ENCODE measurements around the gene EPOP.
A peak's percentile ranks its signal among the peaks of the same experiment; 100 is the strongest.

Gene EPOP

DNA sequence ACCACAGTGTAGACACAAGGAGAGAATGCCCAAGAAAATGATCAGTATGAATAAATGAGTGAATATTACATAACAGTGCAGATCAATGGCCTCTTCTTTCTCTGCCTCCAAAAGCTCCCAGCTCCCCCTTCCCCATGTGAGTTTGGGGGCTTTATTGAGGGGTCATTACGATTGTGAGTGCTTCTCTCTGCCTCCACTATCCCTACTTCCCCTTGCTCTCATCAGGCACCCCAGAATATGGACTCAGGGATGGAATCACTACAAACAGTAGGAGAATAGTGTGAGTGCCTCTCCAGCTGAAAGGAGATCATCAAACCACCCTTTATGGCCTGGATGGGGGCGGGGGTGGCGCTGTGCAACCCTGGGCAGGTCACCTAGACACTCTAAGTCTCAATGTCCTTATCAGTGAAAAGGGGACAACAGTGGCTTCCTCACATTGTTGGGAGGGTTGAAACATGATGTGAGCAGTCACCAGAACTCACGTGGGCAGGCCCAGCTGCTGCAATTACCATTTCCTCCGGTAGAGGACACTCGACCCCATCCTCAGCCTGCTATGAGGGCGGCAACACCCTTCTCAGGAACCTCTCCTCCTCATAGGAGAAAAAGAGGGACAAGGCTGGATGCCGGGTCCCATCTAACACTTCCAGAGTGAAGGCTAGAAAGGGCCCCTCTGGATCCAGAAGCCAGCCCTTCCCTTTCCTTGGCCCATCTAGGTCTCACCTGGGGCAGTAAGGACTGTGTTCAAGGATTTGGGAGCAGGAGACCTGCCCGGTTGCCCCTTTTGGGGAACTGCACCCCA, 2.1 kb upstream of the EPOP start:
- Histone ChIP-seq H4K20me1 (ENCODE audit: insufficient read depth, low read length, poor library complexity, severe bottlenecking) (peaks cover 7% of the 10 kb centered on the region), H3K36me3 (ENCODE audit: insufficient read depth, low read length) (no peaks in the 10 kb centered on the region), H3K9me3 (ENCODE audit: insufficient read depth, low read depth, low read length) (no peaks in the 10 kb centered on the region), H3K79me2 (ENCODE audit: insufficient read depth, low read length) (peaks cover 11% of the 10 kb centered on the region; the same call in 1 of the 2 replicates), H3K4me1 (ENCODE audit: insufficient read depth, low read length, poor library complexity, severe bottlenecking) (peaks cover 14% of the 10 kb centered on the region), H3K9me2 (replicated peaks; ENCODE audit: low read depth, low read length) (no peaks in the 10 kb centered on the region), H3F3A (ENCODE audit: low read depth) (no peaks in the 10 kb centered on the region), H3K9ac (ENCODE audit: low read depth, low read length, poor library complexity, severe bottlenecking) (no peak overlapping the region), H3K4me2 (ENCODE audit: low read depth, low read length, poor library complexity, severe bottlenecking) (peak overlapping the region; percentile 0), H3K27me3 (ENCODE audit: insufficient read depth, low read length, poor library complexity, severe bottlenecking) (no peaks in the 10 kb centered on the region), H3K4me3 (ENCODE audit: low read length, poor library complexity, severe bottlenecking) (no peak overlapping the region), H2AFZ (ENCODE audit: low read length) (peak overlapping the region; percentile 49)
- no peak for TF ChIP-seq EZH2phosphoT487 (IDR thresholded peaks at IDR 0.05; ENCODE audit: borderline replicate concordance)
- TF ChIP-seq, protein P1, sequence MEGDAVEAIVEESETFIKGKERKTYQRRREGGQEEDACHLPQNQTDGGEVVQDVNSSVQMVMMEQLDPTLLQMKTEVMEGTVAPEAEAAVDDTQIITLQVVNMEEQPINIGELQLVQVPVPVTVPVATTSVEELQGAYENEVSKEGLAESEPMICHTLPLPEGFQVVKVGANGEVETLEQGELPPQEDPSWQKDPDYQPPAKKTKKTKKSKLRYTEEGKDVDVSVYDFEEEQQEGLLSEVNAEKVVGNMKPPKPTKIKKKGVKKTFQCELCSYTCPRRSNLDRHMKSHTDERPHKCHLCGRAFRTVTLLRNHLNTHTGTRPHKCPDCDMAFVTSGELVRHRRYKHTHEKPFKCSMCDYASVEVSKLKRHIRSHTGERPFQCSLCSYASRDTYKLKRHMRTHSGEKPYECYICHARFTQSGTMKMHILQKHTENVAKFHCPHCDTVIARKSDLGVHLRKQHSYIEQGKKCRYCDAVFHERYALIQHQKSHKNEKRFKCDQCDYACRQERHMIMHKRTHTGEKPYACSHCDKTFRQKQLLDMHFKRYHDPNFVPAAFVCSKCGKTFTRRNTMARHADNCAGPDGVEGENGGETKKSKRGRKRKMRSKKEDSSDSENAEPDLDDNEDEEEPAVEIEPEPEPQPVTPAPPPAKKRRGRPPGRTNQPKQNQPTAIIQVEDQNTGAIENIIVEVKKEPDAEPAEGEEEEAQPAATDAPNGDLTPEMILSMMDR (conservative IDR thresholded peaks at IDR 0.05; ENCODE audit: low read length): peak; percentile 98

DNA sequence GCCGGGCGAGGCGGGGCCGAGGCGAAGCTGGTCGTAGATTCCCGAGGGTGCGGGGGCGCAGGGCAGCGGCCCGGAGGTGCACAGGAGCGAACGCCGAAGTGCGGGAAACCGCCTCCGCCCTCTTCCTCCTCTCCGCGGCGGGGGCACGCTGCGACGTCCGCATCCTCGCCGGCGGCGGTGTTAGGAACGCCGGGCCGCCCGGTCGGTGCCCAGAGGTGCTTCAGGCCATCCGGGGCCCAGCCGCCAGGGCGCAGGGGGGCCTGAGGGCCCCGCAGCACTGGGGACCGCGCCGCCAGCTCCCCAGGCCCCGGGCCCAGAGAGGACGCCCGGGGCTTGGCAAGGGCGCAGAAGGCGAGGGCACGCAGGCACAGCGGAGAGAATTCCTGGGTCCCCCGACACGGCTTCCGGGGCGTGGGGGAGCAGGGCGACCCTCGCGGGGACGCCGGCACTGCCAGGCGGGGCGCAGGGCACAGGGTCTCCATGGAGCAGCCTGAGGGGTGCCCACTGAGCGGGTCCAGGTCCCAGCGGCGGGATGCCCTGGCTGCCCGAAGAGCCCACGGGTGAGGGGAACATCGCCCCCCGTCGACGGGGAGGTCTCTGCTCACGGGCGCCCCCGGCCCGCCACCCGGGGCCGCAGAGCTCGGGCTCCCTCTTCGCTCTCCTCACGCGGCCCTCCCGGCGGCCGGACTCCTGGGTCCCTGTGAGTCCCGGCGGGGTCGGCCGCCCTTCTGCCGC, 576 bp downstream of the EPOP start:
- H3K36me3 ChIP-seq (ENCODE audit: insufficient read depth, low read length): no peaks in the 10 kb centered on the region
- H3K27me3 ChIP-seq (ENCODE audit: insufficient read depth, low read length, poor library complexity, severe bottlenecking): no peaks in the 10 kb centered on the region
- peak overlapping the region; percentile 86 for H2AFZ ChIP-seq (ENCODE audit: low read length)
- H3K79me2 ChIP-seq (ENCODE audit: insufficient read depth, low read length): peaks cover 11% of the 10 kb centered on the region; the same call in 1 of the 2 replicates
- peaks cover 14% of the 10 kb centered on the region for H3K4me1 ChIP-seq (ENCODE audit: insufficient read depth, low read length, poor library complexity, severe bottlenecking)
- peaks cover 9% of the 10 kb centered on the region for H4K20me1 ChIP-seq (ENCODE audit: insufficient read depth, low read length, poor library complexity, severe bottlenecking)
- H3K9me2 ChIP-seq (replicated peaks; ENCODE audit: low read depth, low read length): no peaks in the 10 kb centered on the region
- H3F3A ChIP-seq (ENCODE audit: low read depth): no peaks in the 10 kb centered on the region
- TF ChIP-seq EZH2phosphoT487 (IDR thresholded peaks at IDR 0.05; ENCODE audit: borderline replicate concordance): no peak
- TF ChIP-seq, protein P1 (conservative IDR thresholded peaks at IDR 0.05; ENCODE audit: low read length): peak; percentile 44
- peak overlapping the region; percentile 91 for H3K4me3 ChIP-seq (ENCODE audit: low read length, poor library complexity, severe bottlenecking)
- peak overlapping the region; percentile 84 for H3K9ac ChIP-seq (ENCODE audit: low read depth, low read length, poor library complexity, severe bottlenecking)
- no peaks in the 10 kb centered on the region for H3K9me3 ChIP-seq (ENCODE audit: insufficient read depth, low read depth, low read length)
- peak overlapping the region; percentile 87 for H3K4me2 ChIP-seq (ENCODE audit: low read depth, low read length, poor library complexity, severe bottlenecking)

DNA sequence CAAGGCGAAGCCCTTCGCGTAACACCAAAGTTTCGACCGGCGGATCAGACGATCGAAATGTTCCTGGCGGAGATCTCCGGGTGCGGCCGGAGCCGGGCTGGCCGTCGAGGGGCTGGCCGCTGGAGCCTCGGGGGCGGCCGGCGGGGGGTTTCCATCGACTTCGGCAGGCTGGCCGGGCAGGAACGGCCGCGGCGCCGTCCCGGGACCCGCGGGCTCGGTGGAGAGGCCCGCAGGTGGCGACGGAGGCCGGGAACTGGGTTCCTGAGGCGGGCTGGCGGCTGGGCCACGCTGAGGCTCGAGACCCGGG, 1.1 kb downstream of the EPOP start:
- TF ChIP-seq EZH2phosphoT487 (IDR thresholded peaks at IDR 0.05; ENCODE audit: borderline replicate concordance): no peak
- TF ChIP-seq, protein P1 (conservative IDR thresholded peaks at IDR 0.05; ENCODE audit: low read length): no peak
- H3K9me2 ChIP-seq (replicated peaks; ENCODE audit: low read depth, low read length): no peaks in the 10 kb centered on the region
- no peaks in the 10 kb centered on the region for H3K36me3 ChIP-seq (ENCODE audit: insufficient read depth, low read length)
- peaks cover 14% of the 10 kb centered on the region for H3K4me1 ChIP-seq (ENCODE audit: insufficient read depth, low read length, poor library complexity, severe bottlenecking)
- H3K27me3 ChIP-seq (ENCODE audit: insufficient read depth, low read length, poor library complexity, severe bottlenecking): no peaks in the 10 kb centered on the region
- H3K4me2 ChIP-seq (ENCODE audit: low read depth, low read length, poor library complexity, severe bottlenecking): peak overlapping the region; percentile 87
- no peaks in the 10 kb centered on the region for H3K9me3 ChIP-seq (ENCODE audit: insufficient read depth, low read depth, low read length)
- peaks cover 9% of the 10 kb centered on the region for H4K20me1 ChIP-seq (ENCODE audit: insufficient read depth, low read length, poor library complexity, severe bottlenecking)
- peak overlapping the region; percentile 91 for H3K4me3 ChIP-seq (ENCODE audit: low read length, poor library complexity, severe bottlenecking)
- H3K9ac ChIP-seq (ENCODE audit: low read depth, low read length, poor library complexity, severe bottlenecking): peak overlapping the region; percentile 84
- H2AFZ ChIP-seq (ENCODE audit: low read length): 0 out of 2 replicates have a peak overlapping the region, but pooled peaks have one; percentile 86
- no peaks in the 10 kb centered on the region for H3F3A ChIP-seq (ENCODE audit: low read depth)
- peaks cover 11% of the 10 kb centered on the region; the same call in 1 of the 2 replicates for H3K79me2 ChIP-seq (ENCODE audit: insufficient read depth, low read length)

Data from Loucy (cell line).